ENCODE data around the gene PDE9A.
"Not testable (repeated sequence)": the region's sequence is repeated elsewhere in the genome, so short reads cannot be mapped to it uniquely, and the experiment has no call there.

PDE9A gene

GRCh38 chr21:42720484-42720883, 67.1 kb downstream of the PDE9A start:
- DNase-seq = not testable (repeated sequence)

GRCh38 chr21:42721341-42721824, 68.0 kb downstream of the PDE9A start:
- DNase-seq = no peak

DNA sequence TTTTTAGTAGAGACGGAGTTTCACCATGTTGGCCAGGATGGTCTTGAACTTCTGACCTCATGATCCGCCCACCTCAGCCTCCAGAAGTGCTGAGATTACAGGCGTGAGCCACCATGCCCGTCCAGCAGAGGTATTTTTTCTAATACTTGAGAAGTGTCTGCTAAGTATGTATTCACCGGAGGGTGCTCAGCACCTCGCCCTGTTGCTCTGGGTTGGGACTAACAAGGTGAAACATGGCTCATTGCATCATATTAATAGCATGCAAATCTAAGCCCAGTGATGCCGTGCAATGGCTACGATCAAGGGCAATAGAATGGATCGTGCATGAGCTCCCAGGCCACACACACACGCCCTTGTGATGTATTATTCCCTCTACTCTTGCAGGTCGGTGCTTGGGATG, 68.7 kb downstream of the PDE9A start:
- no peak for DNase-seq

DNA sequence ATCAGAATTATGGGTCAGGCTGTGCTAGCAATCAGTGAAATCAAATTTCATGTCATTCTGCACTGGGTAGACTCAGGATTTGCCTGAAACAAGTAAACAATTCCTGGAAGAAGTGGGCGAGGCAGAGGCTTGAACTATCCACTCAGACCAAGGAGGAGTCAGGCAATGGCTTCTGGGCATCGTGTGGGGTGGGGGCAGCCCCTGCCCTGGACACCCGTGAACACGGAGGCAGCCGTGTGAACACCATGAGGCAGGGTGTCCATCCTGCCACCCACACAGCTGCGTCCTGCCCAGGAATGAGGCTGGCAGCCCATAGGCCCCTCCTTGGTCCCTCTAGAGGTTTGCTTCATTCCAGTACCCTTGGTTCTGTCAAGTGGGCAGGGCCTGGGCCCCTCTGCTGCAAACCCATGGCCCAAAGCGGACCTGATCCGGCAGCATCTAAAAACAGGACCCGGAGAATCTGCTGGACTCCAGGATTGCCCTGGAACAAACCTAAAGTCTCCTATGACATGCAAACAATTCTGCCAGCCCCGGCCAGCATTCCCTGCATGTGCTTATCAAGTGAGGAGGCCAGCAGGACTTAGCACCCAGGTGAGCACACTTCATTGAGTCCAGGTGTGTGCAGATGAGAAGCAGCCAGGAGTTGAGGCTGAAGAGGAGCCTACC, 69.5 kb downstream of the PDE9A start:
- no peak for DNase-seq

DNA sequence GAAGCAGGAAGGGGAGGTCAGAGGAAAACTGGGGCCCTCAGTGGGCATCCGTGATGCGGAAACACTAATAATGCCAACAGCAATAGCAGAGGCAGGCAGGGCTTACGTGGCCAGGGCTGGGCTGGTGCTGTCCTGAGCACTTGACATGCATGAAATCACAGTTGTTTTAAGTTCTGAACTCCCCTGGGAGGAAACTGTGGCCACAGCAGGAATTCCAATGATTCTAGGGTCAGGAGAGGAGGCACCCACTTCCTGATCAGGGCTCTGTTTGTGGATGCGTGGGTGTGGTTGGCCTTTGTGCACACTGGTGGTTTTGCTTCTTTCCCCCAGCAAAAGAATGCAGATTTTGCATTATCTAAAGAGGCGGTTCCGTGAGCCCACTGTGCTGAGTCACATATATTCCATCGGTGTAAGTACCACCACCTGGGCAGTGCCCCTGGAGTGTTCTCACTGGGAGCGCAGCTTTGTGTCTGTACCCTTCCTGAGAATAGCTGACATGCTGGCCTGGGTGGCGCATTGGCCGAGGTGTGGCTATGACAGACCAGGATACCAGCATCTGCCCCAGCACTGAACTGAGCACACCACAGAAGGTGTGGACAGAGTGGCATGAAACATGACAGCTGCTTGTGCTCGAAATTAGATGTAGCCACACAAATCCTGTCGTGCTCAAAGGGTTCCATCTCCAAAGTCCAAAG, 71.0 kb downstream of the PDE9A start:
- no peak for DNase-seq

- DNase-seq = no peak
Measured at GRCh38 chr21:42725416-42725930, 72.1 kb downstream of the PDE9A start.

DNA sequence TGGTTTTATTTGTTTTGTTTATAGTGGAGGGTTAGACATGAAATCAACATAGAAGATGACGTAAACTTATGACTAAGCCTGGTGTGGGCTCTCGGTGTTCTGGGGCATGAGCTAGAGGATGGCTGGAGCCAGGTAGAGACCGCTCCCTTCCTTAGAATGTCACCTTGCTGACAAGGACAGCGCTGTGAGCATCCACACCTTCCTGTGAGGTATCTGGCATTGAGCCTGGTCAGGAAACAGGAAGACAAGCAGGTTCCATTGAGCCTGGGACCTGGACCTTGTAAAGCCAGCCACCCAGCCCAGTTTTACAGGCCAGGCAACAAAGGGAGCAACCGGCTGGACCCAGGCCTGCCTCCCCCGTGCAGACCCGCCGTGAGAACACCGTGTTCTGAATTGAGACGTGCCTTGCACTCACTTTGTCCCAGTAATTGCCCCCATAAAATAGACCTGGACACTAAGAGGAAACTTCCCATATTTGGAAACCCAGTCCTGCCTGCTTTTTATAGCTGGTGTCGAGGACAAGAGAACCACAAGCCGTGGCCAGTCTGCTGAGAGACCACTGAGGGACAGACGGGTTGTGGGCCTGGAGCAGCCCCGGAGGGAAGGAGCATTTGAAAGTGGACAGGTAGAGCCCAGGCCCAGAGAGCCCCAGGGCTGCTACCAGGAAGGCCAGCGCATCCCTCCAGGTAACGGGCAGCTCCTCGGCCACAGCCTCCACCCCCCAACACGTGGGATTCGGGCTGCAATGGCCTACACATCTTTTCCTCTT, 78.0 kb downstream of the PDE9A start:
- no peak for DNase-seq

- DNase-seq = no peak
Measured at GRCh38 chr21:42732033-42732410, 78.6 kb downstream of the PDE9A start.

- no peak for DNase-seq
Measured at GRCh38 chr21:42733037-42733627, 79.7 kb downstream of the PDE9A start.

DNA sequence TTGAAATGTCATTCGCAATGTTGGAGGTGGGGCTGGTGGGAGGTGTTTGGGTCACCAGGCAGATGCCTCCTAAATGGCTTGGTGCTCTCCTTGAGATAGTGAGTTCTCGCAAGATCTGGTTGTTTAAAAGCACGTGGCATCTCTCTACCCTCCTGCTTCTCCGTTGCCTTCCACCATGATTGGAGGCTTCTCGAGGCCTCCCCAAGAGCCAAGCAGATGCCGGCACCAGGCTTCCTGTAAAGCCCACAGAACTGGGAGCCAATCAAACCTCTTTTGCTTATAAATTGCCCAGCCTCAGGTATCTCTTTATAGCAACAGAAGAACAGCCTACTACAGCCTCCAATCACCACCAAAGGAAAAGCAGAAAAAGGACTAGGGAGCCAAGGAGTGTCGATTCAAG, 80.5 kb downstream of the PDE9A start:
- no peak for DNase-seq

- DNase-seq = no peak
Measured at GRCh38 chr21:42734323-42734971, 81.0 kb downstream of the PDE9A start.

DNA sequence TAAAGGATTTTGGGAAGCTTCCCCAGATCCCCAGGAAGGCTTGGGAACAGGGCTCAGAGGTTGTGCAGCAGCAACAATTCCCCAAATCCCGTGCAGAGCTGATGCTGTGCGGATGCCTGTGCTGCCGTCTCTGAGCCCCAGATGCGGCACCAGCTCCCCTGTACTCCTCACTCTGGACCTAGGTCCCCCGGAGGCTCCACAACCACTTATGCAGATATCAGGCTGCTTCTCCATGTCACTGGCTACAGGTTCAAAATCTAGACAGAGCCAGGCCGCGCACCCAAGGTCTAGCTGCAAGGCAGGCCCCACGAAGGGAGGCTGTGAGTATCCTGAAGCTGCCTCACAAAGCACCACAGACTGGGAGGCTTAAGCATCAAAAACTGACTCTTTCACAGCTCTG, 81.6 kb downstream of the PDE9A start:
- DNase-seq = no peak

DNA sequence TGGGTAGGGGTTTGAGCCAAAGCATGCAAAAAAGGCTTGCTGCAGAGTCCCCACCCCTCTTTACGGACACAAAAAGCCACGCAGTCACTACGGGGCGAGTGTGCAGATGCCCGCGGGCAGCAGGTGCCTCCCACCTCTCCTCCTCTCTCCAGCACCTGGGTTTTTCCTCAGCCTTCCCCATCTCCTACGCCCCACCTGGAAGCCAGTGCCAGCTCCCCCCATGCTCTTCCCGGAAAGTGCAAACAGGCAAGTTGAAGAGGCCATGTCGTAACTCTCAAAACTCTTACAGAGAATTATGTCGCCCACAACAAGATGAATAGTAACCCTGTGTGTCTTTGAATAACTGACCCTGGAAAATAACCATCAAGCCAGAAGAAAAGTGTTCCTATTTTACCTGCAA, 82.5 kb downstream of the PDE9A start:
- DNase-seq = no peak

GRCh38 chr21:42736646-42737350, 83.4 kb downstream of the PDE9A start:
- DNase-seq = no peak

DNA sequence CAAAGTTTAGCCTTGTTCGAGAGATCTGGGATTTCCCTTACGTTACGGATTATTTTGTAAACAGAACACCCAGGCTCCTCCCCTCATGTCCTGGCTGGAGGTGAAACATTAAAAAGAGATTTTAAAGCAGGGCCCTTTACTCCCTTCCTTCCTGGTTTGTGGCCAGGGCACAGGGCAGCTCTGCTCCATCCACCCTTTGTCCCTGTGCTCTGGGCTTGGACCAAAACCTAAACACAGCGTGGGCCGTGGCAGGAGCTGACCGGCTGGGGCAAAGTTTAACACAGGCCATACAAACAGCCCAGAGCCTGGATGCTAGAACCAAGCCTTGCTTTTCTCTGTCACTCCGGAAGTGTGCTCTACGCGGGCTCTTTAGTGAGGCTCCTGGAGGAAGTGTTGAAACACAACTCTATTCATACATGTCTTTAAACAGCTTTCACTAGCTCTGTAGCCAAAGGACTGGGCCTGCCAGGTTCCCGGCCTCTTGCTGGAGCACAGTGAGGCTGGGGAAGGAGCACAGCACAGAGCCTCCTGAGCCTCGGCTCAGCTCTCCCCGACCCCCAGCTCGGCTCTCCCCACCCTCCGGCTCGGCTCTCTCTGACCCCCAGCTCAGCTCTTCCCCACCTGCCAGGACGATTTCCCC, 84.7 kb downstream of the PDE9A start:
- peak; percentile 19 for DNase-seq

GRCh38 chr21:42739061-42739931, 85.9 kb downstream of the PDE9A start:
- DNase-seq = no peak

- no peak for DNase-seq
Measured at GRCh38 chr21:42740405-42740909, 87.0 kb downstream of the PDE9A start.

GRCh38 chr21:42741066-42741465, 87.6 kb downstream of the PDE9A start:
- DNase-seq = no peak

DNA sequence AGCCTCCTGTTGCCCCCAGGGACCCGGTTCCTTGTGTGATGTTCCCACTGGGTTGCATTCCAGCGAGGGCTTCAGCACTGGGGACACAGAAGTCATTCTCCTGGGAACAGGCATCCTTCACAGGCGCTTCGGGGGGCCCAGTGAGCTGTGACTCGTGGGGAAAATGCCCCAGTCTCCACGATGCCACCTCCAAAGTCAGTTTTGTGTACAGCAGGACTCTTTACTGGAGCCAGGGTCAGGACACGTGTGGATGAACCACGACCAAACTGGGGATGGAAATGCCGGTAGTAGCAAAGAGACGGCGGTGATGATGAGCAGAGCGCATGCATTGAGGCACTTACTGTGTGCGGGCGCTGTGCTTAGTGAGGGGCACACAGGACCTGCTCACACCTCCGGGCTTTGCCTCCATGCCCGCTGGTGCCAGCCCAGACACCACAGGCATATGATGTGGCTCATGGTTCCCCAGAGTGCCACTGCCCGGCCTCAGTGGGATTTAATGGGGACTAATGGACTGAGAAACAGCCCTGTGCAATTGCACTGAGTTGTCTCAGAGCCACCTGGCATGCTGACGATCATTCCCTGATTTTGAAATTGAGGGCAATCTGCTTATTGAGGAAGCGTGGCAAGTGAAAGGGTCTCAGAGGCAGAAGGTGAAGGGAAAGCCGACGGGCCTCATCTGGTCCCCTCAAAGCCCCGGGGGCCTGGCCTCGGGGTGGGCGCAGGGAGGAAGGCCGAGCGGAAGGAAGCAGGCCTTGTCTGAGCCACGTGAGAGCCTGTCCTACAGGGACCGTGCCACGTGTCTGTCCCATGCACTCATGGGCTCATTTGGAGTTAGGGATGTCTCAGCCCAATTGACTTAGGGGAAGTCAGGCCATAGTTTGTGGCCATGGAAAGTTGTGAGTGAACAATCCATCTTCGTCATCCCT, 91.4 kb downstream of the PDE9A start:
- DNase-seq = no peak
